Measurements from ENCODE around the gene SF1.

Gene SF1

GRCh38 chr11:64777449-64778222 lies 706 bp downstream of the SF1 start:
- DNase-seq = no peak

DNA sequence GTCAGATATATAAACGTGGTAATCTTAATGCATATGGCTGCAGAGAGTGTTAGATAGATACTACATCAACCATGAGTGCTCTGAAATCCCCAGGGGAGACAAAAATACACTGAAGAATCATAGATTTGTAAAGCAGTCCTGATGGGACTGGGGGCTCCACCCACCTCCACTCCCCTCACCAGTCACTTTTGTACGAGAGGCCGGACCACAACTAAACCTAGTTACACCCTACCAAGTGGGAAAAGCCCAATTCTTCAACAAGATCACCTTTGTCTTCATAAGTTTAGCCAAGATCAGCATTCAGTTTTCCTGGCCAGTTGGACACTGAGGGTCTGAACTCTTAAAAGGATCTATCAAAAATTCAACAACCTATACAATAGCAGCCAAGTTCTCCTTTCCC lies 1.5 kb downstream of the SF1 start:
- no peak for DNase-seq

DNA sequence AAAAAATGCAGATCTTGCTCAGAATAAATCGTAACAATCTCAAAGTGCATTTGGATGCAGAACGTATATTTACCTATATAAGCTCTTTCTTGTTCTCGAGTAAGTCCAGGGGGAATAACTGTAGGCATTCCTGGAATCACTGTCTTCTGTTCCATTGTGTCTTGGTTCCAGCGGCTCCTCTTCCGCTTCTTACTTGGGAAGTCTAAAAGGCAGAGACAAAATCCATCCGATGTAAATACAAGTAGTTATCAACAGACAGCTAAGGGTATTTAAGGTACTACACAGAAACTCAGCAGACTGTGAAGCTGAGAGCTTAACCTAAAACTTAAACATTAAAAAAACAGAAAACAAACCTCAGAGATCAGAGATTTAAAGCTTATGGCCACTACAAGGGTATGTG lies 1.9 kb downstream of the SF1 start:
- no peak for DNase-seq

- no peak for DNase-seq
Observed at GRCh38 chr11:64774144-64774543, 4.2 kb downstream of the SF1 start.

DNA sequence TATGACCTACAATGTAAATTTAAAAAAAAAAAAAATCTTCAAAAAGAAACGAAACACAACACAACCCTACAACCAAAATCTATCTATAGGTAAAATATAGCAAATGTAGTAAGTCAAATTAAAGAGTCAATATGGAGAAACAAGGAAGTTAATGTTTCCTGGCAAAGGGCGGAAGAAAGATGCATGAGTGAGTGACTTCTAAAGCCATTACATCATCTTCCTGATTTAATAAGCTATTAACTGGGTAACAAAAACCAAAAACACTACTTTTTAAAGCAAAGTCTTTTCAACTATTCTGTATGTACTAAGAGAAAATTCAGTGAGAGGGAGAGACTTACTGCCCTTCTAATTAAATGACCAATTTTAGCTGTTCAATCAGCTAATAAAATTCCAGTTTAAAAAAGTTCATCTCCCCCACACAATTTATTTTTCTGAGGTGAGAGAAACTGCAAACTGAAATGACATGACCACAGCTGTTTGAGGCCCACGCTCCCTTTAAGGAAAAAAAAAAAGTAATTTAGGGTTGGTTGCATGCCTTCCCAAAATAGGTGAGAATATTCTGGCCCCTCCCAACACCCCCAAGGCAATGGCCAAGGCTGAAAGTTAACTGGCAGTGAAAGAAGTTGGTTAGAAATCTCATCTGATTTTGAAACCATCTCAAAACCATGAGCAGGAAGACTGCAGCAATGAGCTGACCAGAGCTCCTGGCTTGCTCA lies 5.9 kb downstream of the SF1 start:
- no peak for DNase-seq

DNA sequence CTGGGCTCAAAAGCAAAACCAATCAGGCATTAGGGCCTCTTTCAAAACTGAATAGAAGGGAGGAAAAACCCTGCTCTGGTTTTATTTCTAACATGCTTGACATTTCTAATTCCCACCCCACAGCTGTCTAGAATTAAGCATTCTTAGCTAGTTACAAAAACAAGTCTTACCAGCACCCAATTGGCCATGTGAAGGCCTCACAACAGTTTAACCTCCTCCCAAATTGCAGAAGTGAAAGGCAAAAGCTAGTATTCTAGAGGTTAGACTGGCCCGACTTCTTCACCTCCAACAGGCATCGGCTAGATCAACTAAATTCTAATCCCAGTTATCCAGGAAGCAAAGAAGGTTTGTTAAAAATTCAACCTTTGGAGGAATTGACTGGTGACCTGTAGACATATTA lies 6.5 kb downstream of the SF1 start:
- DNase-seq = no peak

GRCh38 chr11:64770120-64770519 lies 8.2 kb downstream of the SF1 start:
- no peak for DNase-seq

DNA sequence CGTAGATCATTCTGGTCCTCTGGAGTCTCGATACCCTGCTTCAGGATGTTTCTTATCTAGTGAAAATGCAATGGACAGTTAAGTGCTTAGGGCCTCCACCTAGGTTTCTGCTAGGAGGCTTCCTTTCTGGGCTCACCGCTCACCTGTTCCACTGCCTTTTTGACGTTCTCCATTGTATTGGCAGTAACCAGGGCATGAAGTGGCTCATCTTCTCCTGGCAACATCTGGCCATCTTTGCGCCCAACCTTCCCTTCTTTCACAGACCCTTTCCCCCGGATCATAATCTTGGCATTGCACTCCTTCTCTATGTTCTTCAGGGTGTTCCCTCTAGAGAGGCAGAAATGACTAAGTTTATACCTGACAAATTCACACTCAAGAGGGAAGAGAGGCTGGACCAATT lies 9.1 kb downstream of the SF1 start:
- no peak for DNase-seq

- DNase-seq = no peak
Observed at GRCh38 chr11:64768300-64768694, 10.0 kb downstream of the SF1 start.

DNA sequence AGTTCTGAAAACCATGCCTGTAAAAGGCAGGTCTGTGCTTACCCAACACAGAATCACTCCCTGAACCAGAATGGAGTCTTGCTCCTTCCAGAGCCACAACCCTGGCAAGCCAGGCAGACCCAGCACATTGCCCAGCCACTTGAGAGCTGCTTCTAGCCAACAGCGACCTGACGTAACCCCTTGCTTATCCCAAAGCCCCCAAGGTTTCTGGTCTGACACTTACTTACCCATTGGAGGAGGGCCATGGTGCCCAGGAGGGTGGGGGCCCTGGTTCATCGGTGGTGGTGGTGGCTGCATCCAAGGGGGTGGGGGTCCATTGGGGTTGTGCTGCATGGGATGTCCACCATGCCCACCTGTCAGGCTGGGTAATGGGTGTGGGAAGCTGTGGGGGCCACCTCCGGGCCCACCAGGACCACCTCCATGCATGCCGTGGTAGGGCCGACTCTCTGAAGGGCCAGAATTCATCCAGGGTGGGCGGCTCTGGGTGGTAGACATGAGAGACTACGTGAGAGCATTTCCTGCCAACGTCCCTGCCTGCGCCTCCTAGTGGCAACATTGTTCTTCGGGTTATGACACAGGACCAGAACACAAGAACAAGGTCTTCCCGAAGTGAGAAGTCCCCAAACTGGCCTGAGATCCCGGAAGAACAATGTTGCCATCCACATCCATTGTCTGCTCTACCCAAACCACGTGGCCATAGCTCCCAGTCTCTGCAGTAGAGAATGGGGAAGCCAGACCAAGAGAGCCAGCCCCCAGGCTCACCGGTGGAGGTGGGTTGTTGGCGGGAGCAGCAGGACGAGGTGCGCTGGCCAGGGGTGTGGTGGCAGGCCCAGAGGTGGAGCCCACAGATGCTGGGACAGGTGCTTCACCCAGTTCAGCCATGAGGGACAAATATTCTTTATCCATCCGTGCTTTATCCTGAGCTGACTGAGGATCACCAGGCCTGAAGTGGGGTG lies 10.7 kb downstream of the SF1 start:
- DNase-seq = no peak

DNA sequence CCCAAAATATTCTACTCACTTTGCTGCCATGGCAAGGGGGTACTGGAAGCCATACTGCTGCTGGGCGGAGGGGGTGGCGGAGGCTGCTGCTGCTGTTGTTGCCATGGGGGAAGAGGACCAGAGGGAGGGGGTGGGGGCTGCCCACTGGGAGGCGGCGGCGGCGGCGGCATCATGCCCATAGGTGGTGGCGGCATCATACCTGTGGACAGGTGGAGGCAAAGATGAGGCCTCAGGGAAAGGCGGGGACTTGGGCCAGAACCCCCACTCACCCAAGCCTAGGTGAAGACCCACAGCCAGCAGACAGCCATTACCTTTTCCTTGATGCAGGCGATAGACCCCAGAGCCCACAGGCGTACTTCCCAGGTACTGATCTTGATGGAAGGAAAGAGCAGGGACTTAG lies 11.5 kb downstream of the SF1 start:
- DNase-seq = no peak

DNA sequence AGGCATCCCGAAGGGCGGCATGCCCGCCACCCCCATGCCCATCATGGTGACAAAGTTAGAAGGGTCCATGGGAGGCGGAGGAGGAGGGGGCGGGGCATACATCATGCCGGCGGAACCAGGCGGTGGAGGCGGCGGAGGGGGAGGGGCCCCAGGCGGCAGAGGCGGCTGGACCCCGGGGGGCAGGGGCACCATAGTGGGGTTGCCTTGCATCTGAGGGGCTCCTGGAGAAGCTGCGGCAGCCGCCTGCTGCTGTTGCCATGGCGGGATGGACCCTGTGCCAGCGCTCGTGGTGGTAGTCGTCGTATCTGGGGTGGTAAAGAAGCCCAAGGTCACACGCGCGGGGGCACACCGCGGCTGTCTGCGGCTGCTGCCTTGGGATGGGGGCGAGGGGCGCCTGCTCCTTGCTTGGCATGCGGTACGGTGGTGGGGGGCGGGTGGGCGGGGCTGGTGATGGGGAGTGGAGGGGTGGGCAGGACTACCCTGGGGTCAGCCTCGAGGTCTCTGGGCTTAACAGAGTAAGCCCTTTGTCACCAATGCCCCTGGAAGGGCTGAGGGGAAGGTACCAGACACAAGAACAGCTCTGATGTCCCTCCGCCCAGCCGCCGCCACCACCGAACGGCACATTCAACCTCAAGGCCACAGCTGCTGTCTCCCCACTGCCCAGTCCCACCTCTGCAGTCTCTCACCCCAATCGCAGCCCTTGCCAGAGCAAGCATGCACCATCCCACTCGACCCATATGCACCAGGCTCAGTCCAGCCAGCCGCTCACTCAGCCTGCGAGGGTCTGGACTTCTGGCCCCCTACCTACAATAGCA lies 12.3 kb downstream of the SF1 start:
- DNase-seq = no peak

DNA sequence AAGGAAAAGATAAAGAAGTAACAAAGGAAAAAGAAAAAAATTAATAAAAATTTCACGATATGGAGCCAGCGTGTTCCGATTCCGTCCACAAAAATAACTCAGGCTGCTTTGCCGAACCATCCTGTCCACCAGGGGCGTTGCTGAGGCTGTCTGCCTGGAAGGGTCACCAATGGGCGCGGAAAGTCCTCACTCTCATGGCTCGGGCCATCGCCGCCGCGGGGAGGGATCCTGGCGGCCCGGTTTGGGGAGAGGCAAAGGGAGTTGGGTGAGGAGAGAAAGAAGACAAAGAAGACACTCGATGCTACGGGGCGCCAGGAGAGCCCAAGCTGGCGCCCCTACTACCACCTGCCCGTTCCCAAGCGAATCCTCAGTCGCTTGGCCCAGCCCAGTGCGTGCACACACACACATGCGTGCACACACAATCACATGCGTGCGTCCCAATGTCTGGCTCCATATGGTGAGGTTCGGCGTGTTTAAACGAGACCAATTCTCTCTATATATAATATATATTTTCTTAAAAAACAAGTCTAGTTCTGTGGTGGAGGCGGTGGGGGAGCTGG lies 13.0 kb downstream of the SF1 start:
- DNase-seq = no peak

DNA sequence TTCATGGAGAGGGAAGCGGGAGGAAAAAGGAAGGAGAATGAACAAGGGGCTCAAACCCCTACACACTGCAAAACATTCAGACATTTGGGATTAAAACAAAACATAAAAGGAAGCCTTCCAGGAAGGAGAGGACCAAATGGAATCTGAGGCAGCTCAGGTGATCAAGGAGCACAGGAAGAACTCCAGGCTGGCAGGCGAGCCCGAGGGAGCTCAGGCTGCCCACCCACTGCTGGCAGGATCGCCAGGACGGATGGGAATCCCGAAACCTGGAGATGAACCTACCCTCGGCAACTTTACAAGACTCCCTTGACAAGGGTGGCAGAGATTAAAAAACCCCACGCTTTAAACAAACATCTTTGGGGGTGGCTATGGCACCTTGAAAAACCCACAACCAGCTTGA lies 13.6 kb downstream of the SF1 start:
- no peak for DNase-seq

DNA sequence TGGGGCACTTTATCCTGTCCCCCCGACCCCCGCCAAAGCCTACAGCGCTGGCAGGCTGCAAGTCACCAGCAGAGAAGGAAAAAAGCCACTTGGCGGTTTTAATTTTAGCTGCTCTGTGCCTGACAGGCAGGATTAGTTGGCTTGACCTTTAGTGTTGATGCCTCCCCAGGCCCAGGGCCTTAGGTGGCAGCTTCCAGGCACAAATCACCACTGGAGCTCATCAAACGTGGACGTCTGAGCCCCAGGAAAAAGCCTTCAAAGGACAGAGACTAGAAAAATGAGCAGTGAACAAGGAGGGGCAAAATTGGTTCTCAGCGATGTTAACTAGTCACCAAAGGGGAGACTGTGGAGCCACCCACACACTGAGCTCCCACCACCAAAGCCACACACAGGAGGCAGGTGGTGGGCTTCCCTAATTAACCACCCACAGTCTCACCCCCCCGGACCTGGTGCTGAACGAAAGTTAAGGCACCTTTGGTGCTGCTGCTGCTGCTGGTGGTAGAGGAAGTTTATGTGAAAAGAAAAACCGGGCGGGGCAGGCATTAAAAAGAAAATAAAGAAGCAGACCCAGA lies 14.2 kb downstream of the SF1 start:
- DNase-seq = no peak

GRCh38 chr11:64763526-64764039 lies 14.8 kb downstream of the SF1 start:
- no peak for DNase-seq

DNA sequence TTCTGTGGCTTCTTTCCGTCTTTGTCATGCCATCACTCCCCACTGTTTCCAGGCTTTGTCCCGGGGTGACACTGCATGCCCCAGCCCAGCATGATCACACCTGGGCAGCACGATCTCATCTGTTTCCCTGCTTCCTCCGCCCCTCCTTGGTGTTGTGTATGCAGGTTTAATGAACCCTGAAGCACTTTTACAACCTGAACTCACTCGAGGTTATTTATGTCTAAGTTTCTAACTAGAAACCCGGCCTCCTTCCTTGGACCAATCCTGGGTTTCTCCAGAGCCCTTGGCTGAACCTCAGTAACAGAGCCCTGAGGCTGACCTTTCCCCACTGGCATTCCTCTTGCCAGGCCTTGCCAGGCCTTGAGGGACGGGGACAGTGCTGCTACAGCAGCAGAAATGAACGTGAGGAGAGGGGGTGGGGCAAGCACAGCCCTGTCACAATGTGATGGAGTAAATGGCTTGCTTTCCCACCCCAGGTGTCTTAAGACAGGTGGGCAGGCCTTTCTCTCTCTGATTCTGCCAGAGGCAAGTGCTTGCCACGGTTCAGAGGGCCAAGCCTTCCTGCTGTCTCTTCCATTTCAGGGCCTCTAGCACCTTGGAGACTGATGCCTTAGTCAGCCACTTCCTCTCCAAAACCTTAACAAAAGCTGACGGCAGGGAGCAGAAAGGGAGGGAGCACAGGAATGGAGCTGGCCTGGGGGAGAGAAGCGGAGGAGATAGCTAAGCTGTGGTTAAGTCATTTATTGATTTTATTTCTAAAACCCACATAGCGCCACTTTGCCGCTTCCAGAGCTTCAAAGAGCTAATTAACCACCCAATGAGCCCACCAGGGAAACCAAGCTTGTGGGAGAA lies 15.4 kb downstream of the SF1 start:
- DNase-seq = no peak

GRCh38 chr11:64762277-64762673 lies 16.1 kb downstream of the SF1 start:
- no peak for DNase-seq

DNA sequence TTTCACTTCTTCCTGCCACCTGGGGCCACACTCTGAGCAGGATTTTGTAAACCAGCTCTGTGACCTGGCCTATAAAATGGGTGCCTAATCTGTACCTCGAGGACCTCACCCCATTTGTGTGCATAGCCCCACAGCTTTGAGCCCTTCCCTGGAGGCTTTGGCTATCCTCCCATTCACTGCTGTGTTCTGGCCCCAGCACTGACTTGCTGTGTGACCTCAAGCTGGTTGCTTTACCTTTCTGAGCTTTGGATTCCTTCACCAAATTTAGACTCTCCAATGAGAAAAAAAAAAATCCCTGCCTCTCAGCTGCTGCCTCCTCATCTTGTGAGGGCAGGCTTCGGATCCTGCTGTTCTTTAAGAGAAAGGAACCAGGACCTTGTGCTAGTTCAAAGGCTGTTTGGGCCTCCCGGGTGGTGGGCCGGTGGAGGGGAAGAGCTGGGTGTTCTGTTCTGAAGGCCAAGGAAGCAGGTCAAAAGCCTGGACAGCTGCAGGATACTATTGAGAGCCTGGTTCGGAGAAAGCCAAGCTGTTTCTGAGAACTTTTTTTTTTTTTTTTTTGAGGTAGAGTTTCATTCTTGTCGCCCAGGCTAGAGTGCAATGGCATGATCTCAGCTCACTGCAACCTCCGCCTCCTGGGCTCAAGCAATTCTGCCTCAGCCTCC lies 17.5 kb downstream of the SF1 start:
- DNase-seq = no peak

Measured in NCI-H1417 treated with DMSO at 0.1 percent for 48 hours (cell line).